Gastrocnemius medialis (tissue), 4 donors: ENCODE data around the gene GATA2. TPM values are rescaled to one million over a fixed set of nuclear protein-coding genes. Genes with fewer than 3 reads are reported as not detected.
A peak's percentile ranks its signal among the peaks of the same experiment; 100 is the strongest.

Source experiments
- ATAC-seq, 2 donors: fragments of 150-250 bp; one replicate each; pipeline ENCODE4 v1.9.1; 2016
- DNase-seq, 2 donors: peaks; one replicate each; pipeline ENCODE4 v3.0.0-alpha.2; 2019
- H3K27ac ChIP-seq, 4 donors: fragments of 200-600 bp; sonication (generic); 1 replicate in 1 of 4; 2 replicates in 3 of 4; pipeline ENCODE4 v1.5.1; 2016 to 2018; ENCODE audit warnings: mild to moderate bottlenecking in 2 of 4, moderate library complexity in 1 of 4
- H3K27me3 ChIP-seq, 3 donors: fragments of 200-600 bp; sonication (generic) in 2 of 3; 1 replicate in 1 of 3; 2 replicates in 2 of 3; pipeline versions ENCODE4 v1.5.1 to v1.6.0; 2016 to 2019; ENCODE audit warnings: mild to moderate bottlenecking in 1 of 3, moderate library complexity in 1 of 3
- H3K36me3 ChIP-seq, 2 donors: fragments of 200-600 bp; sonication (generic) in 1 of 2; one replicate each; pipeline ENCODE4 v1.5.1; 2017 to 2018
- H3K4me1 ChIP-seq, 2 donors: fragments of 200-600 bp; sonication (generic) in 1 of 2; one replicate each; pipeline ENCODE4 v1.5.1; 2016 to 2017; ENCODE audit warnings: mild to moderate bottlenecking in 2 of 2
- H3K4me3 ChIP-seq, 4 donors: fragments of 200-600 bp; sonication (generic) in 3 of 4; 1 replicate in 1 of 4; 2 replicates in 3 of 4; pipeline ENCODE4 v1.5.1; 2016 to 2019; ENCODE audit warnings: mild to moderate bottlenecking in 2 of 4
- H3K9me3 ChIP-seq, 3 donors: fragments of 200-600 bp; sonication (generic) in 2 of 3; 1 replicate in 1 of 3; 2 replicates in 2 of 3; pipeline ENCODE4 v1.5.1; 2016 to 2019
- CTCF ChIP-seq, 5 experiments: fragments of 450-650 bp in 3 of 5; fragments of 200-600 bp in 2 of 5; sonication (generic) in 2 of 5; IDR thresholded peaks in 4 of 5; conservative IDR thresholded peaks in 1 of 5; 1 replicate in 4 of 5; 2 replicates in 1 of 5; pipeline ENCODE4 v1.5.1; 2016 to 2019; ENCODE audit warnings: antibody characterized with exemption in 5 of 5, mild to moderate bottlenecking in 3 of 5, moderate library complexity in 3 of 5
- POLR2A ChIP-seq, 2 donors: fragments of 450-650 bp; IDR thresholded peaks; one replicate each; pipeline ENCODE4 v1.6.1; 2017; ENCODE audit warnings: antibody characterized with exemption in 2 of 2, mild to moderate bottlenecking in 2 of 2, moderate library complexity in 2 of 2
- in situ Hi-C, 4 donors: fragments of 200-750 bp; cut with MboI; loops; one replicate each; pipeline versions ENCODE4 v1.15.0 to v1.8.0; 2017; ENCODE audit warnings: low sequenced_read_pairs in 4 of 4
- intact Hi-C: fragments of 100-400 bp; cut with DNase I; formaldehyde crosslinking; loops from one replicate; pipeline ENCODE4 v1.15.1; 2023; ENCODE audit warnings: low total_unique reads
- total RNA-seq, 4 donors: library from RNA; depleted of rRNA; stranded (reverse); fragments of >200 nt; gene quantifications; one replicate each; pipeline versions ENCODE4 v1.1.0 to v1.2.3, GENCODE V29; 2016

The GATA2 gene
- total RNA-seq, 4 donors from 2014 or later, result 9.0 to 14.4 (median 12.7) TPM

GRCh38 chr3:128491941-128492670 is 895 bp downstream of the GATA2 start:
- Histone ChIP-seq H3K36me3 (no peaks in the 10 kb centered on the region), H3K4me1 (peaks cover 23 to 46% of the 10 kb centered on the region in 2 donors), H3K9me3 (no peaks in the 10 kb centered on the region), H3K4me3 (peak overlapping the region; percentile 12 to 41 (median 34)), H3K27me3 (peaks cover 95 to 97% (median 97%) of the 10 kb centered on the region in 3 donors), H3K27ac (no peak overlapping the region)
- intact Hi-C loops, result no loop called here
- TF ChIP-seq POLR2A (IDR thresholded peaks at IDR 0.05) (no peak), CTCF (IDR thresholded peaks at IDR 0.05 in 4 of 5, conservative IDR thresholded peaks at IDR 0.05 in 1 of 5) (no peak)
- ATAC-seq (no peak), DNase-seq (no peak)
- in situ Hi-C loops, result loop anchor here in 1 of 4 donors (25.0 kb wide), 1 partner anchor 405 kb away; no protein-coding TSS in a partner anchor

- Histone ChIP-seq H3K4me1 (peaks cover 22 to 46% of the 10 kb centered on the region in 2 donors), H3K36me3 (no peaks in the 10 kb centered on the region), H3K9me3 (no peaks in the 10 kb centered on the region), H3K4me3 (peak overlapping the region in 1 of 4 donors; percentile 36), H3K27ac (no peak overlapping the region), H3K27me3 (peaks cover 95 to 97% (median 97%) of the 10 kb centered on the region in 3 donors)
- no peak for ATAC-seq
- intact Hi-C loops, result no loop called here
- no peak for DNase-seq
- TF ChIP-seq POLR2A (IDR thresholded peaks at IDR 0.05) (no peak), CTCF (IDR thresholded peaks at IDR 0.05 in 4 of 5, conservative IDR thresholded peaks at IDR 0.05 in 1 of 5) (no peak)
- in situ Hi-C loops, result loop anchor here in 1 of 4 donors (25.0 kb wide), 1 partner anchor 404 kb away; no protein-coding TSS in a partner anchor
Measured at GRCh38 chr3:128491691-128491940, 1.4 kb downstream of the GATA2 start.

DNA sequence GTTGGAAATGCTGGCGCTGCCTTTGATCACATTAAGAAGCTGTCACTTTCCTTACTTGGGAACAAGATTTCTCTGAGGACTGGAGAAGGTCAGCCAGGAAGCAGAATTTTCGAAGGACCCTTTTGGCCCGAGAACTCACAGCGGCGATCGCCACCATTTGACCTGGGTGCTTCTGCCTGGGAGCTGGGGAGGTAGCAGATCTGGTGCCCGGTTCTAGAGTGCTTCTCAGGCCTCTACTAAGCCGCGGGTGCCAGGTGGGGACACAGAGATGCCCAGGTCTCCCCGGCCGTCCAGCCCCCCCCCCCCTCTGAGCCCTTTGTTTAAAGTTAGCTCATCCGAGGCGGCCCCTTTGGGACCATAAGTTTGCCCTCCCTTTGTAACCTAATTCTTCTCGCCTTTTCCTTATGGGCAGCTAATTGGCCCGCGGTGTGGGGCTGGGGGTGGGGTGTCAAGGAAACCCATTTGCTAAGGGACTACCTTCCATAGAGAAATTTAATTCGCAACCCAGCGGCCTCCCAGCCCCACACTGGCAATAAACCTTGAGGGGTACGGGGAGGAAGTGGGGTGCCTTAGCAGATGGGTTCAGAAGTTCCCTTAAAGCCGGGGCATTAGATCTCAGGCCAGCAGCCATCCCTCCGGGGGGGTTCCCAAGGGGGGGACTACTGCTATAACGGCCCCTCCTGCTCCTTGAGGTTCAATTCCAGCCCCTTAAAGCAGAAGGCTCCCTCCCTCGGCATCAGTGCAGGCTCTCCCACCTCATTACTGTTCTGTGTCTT is 1.9 kb downstream of the GATA2 start:
- peaks cover 22 to 49% of the 10 kb centered on the region in 2 donors for H3K4me1 ChIP-seq
- intact Hi-C loops, result no loop called here
- H3K27me3 ChIP-seq, result peaks cover 95 to 99% (median 98%) of the 10 kb centered on the region in 3 donors
- no peak for DNase-seq
- no peak for ATAC-seq
- TF ChIP-seq CTCF (IDR thresholded peaks at IDR 0.05 in 4 of 5, conservative IDR thresholded peaks at IDR 0.05 in 1 of 5) (no peak), POLR2A (IDR thresholded peaks at IDR 0.05) (no peak)
- H3K4me3 ChIP-seq, result peak overlapping the region in 3 of 4 donors; percentile 66 to 85 (median 67)
- no peaks in the 10 kb centered on the region for H3K9me3 ChIP-seq
- H3K36me3 ChIP-seq, result no peaks in the 10 kb centered on the region
- in situ Hi-C loops, result loop anchor here in 1 of 4 donors (25.0 kb wide), 1 partner anchor 404 kb away; no protein-coding TSS in a partner anchor
- H3K27ac ChIP-seq, result no peak overlapping the region

DNA sequence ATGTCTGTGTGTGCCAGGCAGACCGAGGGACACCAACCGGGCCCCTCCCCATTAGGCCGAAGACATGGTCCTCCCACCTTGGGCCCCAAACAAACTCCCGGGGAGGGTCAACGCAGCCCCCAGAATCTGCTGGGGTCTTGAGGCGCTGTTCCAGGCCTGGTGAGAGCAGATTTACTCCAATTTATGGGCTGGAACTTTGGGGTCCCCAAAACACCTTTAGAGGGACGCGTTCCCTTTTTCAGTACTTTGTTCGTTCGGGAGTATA is 2.4 kb downstream of the GATA2 start:
- Histone ChIP-seq H3K36me3 (no peaks in the 10 kb centered on the region), H3K9me3 (no peaks in the 10 kb centered on the region), H3K27me3 (peaks cover 95 to 99% (median 98%) of the 10 kb centered on the region in 3 donors), H3K4me3 (peak overlapping the region; percentile 66 to 85 (median 68)), H3K4me1 (peaks cover 22 to 49% of the 10 kb centered on the region in 2 donors), H3K27ac (peak overlapping the region in 1 of 4 donors; percentile 78)
- ATAC-seq (no peak), DNase-seq (no peak)
- in situ Hi-C loops, result loop anchor here in 1 of 4 donors (25.0 kb wide), 1 partner anchor 403 kb away; no protein-coding TSS in a partner anchor
- intact Hi-C loops, result no loop called here
- TF ChIP-seq POLR2A (IDR thresholded peaks at IDR 0.05) (no peak), CTCF (IDR thresholded peaks at IDR 0.05 in 4 of 5, conservative IDR thresholded peaks at IDR 0.05 in 1 of 5) (no peak)
